ENCODE data around the gene GLYATL3.

DNA sequence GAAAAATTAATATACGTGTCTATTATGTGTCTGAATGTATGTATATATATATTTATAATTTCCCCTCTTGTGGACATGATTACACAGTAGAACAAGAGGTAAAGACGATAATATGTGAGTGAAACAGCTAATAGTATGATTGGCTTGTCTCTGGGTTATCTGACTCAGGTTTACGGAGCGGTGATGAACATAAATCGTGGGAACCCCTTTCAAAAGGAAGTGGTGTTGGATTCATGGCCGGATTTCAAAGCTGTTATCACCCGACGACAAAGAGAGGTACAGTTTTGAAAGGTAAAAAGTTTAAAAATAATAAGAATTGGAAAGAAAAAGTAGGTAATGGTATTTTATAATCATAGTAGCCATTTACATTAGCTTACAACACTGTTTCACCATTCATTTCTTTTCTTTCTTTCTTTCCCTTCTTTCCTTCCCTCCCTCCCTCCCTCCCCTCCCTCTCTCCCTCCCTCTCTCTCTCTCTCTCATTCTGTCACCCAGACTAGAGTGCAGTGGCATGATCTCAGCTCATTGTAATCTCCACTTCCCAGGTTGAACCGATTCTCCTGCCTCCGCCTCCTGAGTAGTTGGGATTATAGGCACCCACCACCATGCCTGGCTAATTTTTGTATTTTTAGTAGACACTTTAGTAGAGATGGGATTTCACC lies 15.9 kb downstream of the GLYATL3 start:
- TF ChIP-seq, protein P1, sequence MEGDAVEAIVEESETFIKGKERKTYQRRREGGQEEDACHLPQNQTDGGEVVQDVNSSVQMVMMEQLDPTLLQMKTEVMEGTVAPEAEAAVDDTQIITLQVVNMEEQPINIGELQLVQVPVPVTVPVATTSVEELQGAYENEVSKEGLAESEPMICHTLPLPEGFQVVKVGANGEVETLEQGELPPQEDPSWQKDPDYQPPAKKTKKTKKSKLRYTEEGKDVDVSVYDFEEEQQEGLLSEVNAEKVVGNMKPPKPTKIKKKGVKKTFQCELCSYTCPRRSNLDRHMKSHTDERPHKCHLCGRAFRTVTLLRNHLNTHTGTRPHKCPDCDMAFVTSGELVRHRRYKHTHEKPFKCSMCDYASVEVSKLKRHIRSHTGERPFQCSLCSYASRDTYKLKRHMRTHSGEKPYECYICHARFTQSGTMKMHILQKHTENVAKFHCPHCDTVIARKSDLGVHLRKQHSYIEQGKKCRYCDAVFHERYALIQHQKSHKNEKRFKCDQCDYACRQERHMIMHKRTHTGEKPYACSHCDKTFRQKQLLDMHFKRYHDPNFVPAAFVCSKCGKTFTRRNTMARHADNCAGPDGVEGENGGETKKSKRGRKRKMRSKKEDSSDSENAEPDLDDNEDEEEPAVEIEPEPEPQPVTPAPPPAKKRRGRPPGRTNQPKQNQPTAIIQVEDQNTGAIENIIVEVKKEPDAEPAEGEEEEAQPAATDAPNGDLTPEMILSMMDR (IDR thresholded peaks at IDR 0.05), result no peak
- TF ChIP-seq POLR2A (IDR thresholded peaks at IDR 0.05) (no peak), EP300 (IDR thresholded peaks at IDR 0.05) (no peak), POLR2AphosphoS5 (IDR thresholded peaks at IDR 0.05) (no peak)
